Inferior parietal cortex (tissue), 1 donor: ENCODE measurements around the gene OLFM1.
"Not testable (repeated sequence)": the region's sequence is repeated elsewhere in the genome, so short reads cannot be mapped to it uniquely, and the experiment has no call there.

Experiments
- DNase-seq: peaks from one replicate; pipeline ENCODE4 v3.0.0-alpha.2; 2016; ENCODE audit errors: extremely low spot score

Gene OLFM1

GRCh38 chr9:135134268-135135022 is 47.0 kb downstream of the OLFM1 start:
- no peak for DNase-seq

GRCh38 chr9:135135171-135135928 is 47.9 kb downstream of the OLFM1 start:
- no peak for DNase-seq

GRCh38 chr9:135135929-135136315 is 48.5 kb downstream of the OLFM1 start:
- DNase-seq = no peak

GRCh38 chr9:135136481-135136880 is 49.0 kb downstream of the OLFM1 start:
- no peak for DNase-seq

- peak; percentile 74 for DNase-seq
These were observed 49.7 kb downstream of the OLFM1 start for GRCh38 chr9:135136991-135137832.

- DNase-seq = no peak
These were observed 50.8 kb downstream of the OLFM1 start for GRCh38 chr9:135138078-135138855.

- peak; percentile 44 for DNase-seq
These were observed 52.0 kb downstream of the OLFM1 start for GRCh38 chr9:135139366-135139959.

- no peak for DNase-seq
These were observed 53.8 kb downstream of the OLFM1 start for GRCh38 chr9:135141183-135141774.

- no peak for DNase-seq
These were observed 57.2 kb downstream of the OLFM1 start for GRCh38 chr9:135144581-135145170.

- no peak for DNase-seq
These were observed 57.8 kb downstream of the OLFM1 start for GRCh38 chr9:135145312-135145711.

- DNase-seq = no peak
These were observed 58.8 kb downstream of the OLFM1 start for GRCh38 chr9:135146241-135146640.

- DNase-seq = peak; percentile 59
These were observed 59.5 kb downstream of the OLFM1 start for GRCh38 chr9:135146766-135147473.

- no peak for DNase-seq
These were observed 60.0 kb downstream of the OLFM1 start for GRCh38 chr9:135147474-135147805.

GRCh38 chr9:135147938-135148337 is 60.5 kb downstream of the OLFM1 start:
- no peak for DNase-seq

- no peak for DNase-seq
These were observed 60.9 kb downstream of the OLFM1 start for GRCh38 chr9:135148386-135148785.

- DNase-seq = not testable (repeated sequence)
These were observed 62.4 kb downstream of the OLFM1 start for GRCh38 chr9:135149901-135150300.

GRCh38 chr9:135150981-135151380 is 63.5 kb downstream of the OLFM1 start:
- no peak for DNase-seq

GRCh38 chr9:135151757-135152613 is 64.5 kb downstream of the OLFM1 start:
- no peak for DNase-seq
